IMR-90 (cell line): ENCODE results near the gene COL25A1. TPM values are rescaled to one million over a fixed set of nuclear protein-coding genes. Genes with fewer than 3 reads are reported as not detected.

Experiments used
- ATAC-seq: fragments of 200-7000 bp; cut with Tn5 transposase; 2 replicates; pipeline ENCODE4 v1.9.1; 2020; ENCODE audit warnings: low read depth, mild to moderate bottlenecking, moderate library complexity
- BruUV-seq: library from RNA; stranded (reverse); fragments of 400-500 nt; replicated peaks from 2 replicates; lab custom pipeline; 2021; lab: Mats Ljungman, UMichigan
- CTCF ChIA-PET: fragments of 300-600 bp; formaldehyde crosslinking; extraction: SDS; loops from one replicate; lab custom pipeline; 2021; ENCODE audit warnings: antibody characterized with exemption; lab: Yijun Ruan, JAX
- POLR2A ChIA-PET: fragments of 300-600 bp; sonication (Branson Sonifier 250); formaldehyde crosslinking; loops from one replicate; lab custom pipeline; 2022; ENCODE audit warnings: antibody characterized with exemption; ENCODE audit not compliant: unreplicated experiment; lab: Charles Lee
- DNase-seq: peaks from one replicate; pipeline ENCODE4 v3.0.0; 2013
- H2AFZ ChIP-seq: replicated peaks from 2 replicates; pipeline ENCODE3; 2013; ENCODE audit warnings: low read length, mild to moderate bottlenecking; ENCODE audit not compliant: poor library complexity
- H2AK5ac ChIP-seq: 2 replicates; pipeline ENCODE4 v1.6.1; 2013; ENCODE audit warnings: low read depth, low read length, inconsistent platforms
- H2AK9ac ChIP-seq: replicated peaks from 2 replicates; pipeline ENCODE3; 2013; ENCODE audit warnings: mild to moderate bottlenecking, low read depth, low read length, moderate library complexity; ENCODE audit not compliant: poor library complexity
- H2BK120ac ChIP-seq: 2 replicates; pipeline ENCODE4 v1.6.1; 2013; ENCODE audit warnings: low read depth, low read length, inconsistent platforms
- H2BK15ac ChIP-seq: 3 replicates; pipeline ENCODE4 v1.6.1; 2013; ENCODE audit warnings: low read depth, low read length, inconsistent platforms
- H2BK20ac ChIP-seq: 2 replicates; pipeline ENCODE4 v1.6.1; 2013; ENCODE audit warnings: low read depth, mild to moderate bottlenecking, inconsistent platforms, low read length, moderate library complexity
- H2BK5ac ChIP-seq: 2 replicates; pipeline ENCODE4 v1.6.1; 2013; ENCODE audit warnings: mild to moderate bottlenecking, low read depth, low read length, inconsistent platforms; ENCODE audit not compliant: poor library complexity, severe bottlenecking
- H3K14ac ChIP-seq: replicated peaks from 2 replicates; pipeline ENCODE4 v1.6.1; 2013; ENCODE audit warnings: low read depth, low read length, inconsistent platforms
- H3K18ac ChIP-seq: 2 replicates; pipeline ENCODE4 v1.6.1; 2013; ENCODE audit warnings: low read depth, low read length, control low read depth
- H3K23ac ChIP-seq: 2 replicates; pipeline ENCODE4 v1.6.1; 2013; ENCODE audit warnings: low read depth, low read length, inconsistent platforms
- H3K27ac ChIP-seq: 2 replicates; pipeline ENCODE4 v1.5.1; 2013; ENCODE audit warnings: mild to moderate bottlenecking, control low read depth, low read length; ENCODE audit not compliant: insufficient read depth
- H3K27me3 ChIP-seq: 2 replicates; pipeline ENCODE4 v1.6.1; 2013; ENCODE audit warnings: low read length; ENCODE audit not compliant: control insufficient read depth, insufficient read depth
- H3K36me3 ChIP-seq: 2 replicates; pipeline ENCODE4 v1.6.1; 2013; ENCODE audit warnings: low read length, mixed read lengths; ENCODE audit not compliant: control insufficient read depth, insufficient read depth
- H3K4ac ChIP-seq: 2 replicates; pipeline ENCODE4 v1.6.1; 2013; ENCODE audit warnings: low read depth, low read length, inconsistent platforms
- H3K4me1 ChIP-seq: 2 replicates; pipeline ENCODE4 v1.6.1; 2013; ENCODE audit warnings: low read length, mixed read lengths; ENCODE audit not compliant: control insufficient read depth, insufficient read depth
- H3K4me2 ChIP-seq: 2 replicates; pipeline ENCODE4 v1.6.1; 2013; ENCODE audit warnings: low read depth, mild to moderate bottlenecking, control low read depth, low read length, moderate library complexity
- H3K4me3 ChIP-seq: 2 replicates; pipeline ENCODE4 v1.5.1; 2013; ENCODE audit warnings: low read depth, mild to moderate bottlenecking, control low read depth, low read length, moderate library complexity; ENCODE audit not compliant: insufficient read depth
- H3K56ac ChIP-seq: 2 replicates; pipeline ENCODE4 v1.6.1; 2013; ENCODE audit warnings: low read length, inconsistent platforms; ENCODE audit not compliant: insufficient read depth; ENCODE audit errors: extremely low read depth
- H3K79me1 ChIP-seq, 2 experiments: 2 replicates each; pipeline ENCODE4 v1.6.1; 2013; ENCODE audit warnings: low read length in 2 of 2, inconsistent platforms in 1 of 2, low read depth in 1 of 2
- H3K9ac ChIP-seq: 2 replicates; pipeline ENCODE4 v1.6.1; 2013; ENCODE audit warnings: low read depth, low read length, control low read depth
- H3K9me1 ChIP-seq: 2 replicates; pipeline ENCODE4 v1.6.1; 2013; ENCODE audit warnings: low read length, inconsistent platforms; ENCODE audit not compliant: insufficient read depth
- H3K9me3 ChIP-seq: 2 replicates; pipeline ENCODE4 v1.6.1; 2013; ENCODE audit warnings: low read length; ENCODE audit not compliant: control insufficient read depth, insufficient read depth
- H4K20me1 ChIP-seq: 2 replicates; pipeline ENCODE4 v1.6.1; 2013; ENCODE audit warnings: low read length, inconsistent platforms; ENCODE audit not compliant: insufficient read depth
- H4K5ac ChIP-seq: 2 replicates; pipeline ENCODE4 v1.6.1; 2013; ENCODE audit warnings: mild to moderate bottlenecking, low read depth, low read length, control low read depth
- H4K8ac ChIP-seq, 2 experiments: 2 replicates each; pipeline ENCODE4 v1.6.1; 2013; ENCODE audit warnings: low read depth in 2 of 2, low read length in 2 of 2, control low read depth in 1 of 2, inconsistent platforms in 1 of 2
- H4K91ac ChIP-seq: 2 replicates; pipeline ENCODE4 v1.6.1; 2013; ENCODE audit warnings: low read depth, low read length, inconsistent platforms; ENCODE audit not compliant: insufficient read depth
- BHLHE40 ChIP-seq: fragments of 150-350 bp; IDR thresholded peaks from 2 replicates; pipeline ENCODE4 v1.6.1; 2016; ENCODE audit warnings: mild to moderate bottlenecking, low read depth, low read length
- CEBPB ChIP-seq: IDR thresholded peaks from 2 replicates; pipeline ENCODE4 v1.6.1; 2012; ENCODE audit warnings: low read depth, low read length, improper control_type of control experiment
- CHD1 ChIP-seq: IDR thresholded peaks from 2 replicates; pipeline ENCODE4 v1.6.1; 2012; ENCODE audit warnings: low read depth, low read length, improper control_type of control experiment
- FOS ChIP-seq: fragments of 150-350 bp; IDR thresholded peaks from 2 replicates; pipeline ENCODE4 v1.6.1; 2016; ENCODE audit warnings: low read depth, low read length
- MAFK ChIP-seq: IDR thresholded peaks from 2 replicates; pipeline ENCODE4 v1.6.1; 2012; ENCODE audit warnings: low read depth, low read length, improper control_type of control experiment
- MAZ ChIP-seq: IDR thresholded peaks from 2 replicates; pipeline ENCODE4 v1.6.1; 2012; ENCODE audit warnings: low read depth, mild to moderate bottlenecking, low read length, improper control_type of control experiment, moderate library complexity, borderline replicate concordance
- MXI1 ChIP-seq: IDR thresholded peaks from 2 replicates; pipeline ENCODE4 v1.6.1; 2012; ENCODE audit warnings: low read depth, mild to moderate bottlenecking, low read length, moderate library complexity, borderline replicate concordance
- NFE2L2 ChIP-seq: fragments of 150-350 bp; IDR thresholded peaks from 2 replicates; pipeline ENCODE4 v1.6.1; 2016; ENCODE audit warnings: low read depth, mild to moderate bottlenecking, low read length
- POLR2A ChIP-seq: IDR thresholded peaks from 2 replicates; pipeline ENCODE4 v1.6.1; 2012; ENCODE audit warnings: mild to moderate bottlenecking, low read depth, low read length
- RAD21 ChIP-seq: IDR thresholded peaks from 2 replicates; pipeline ENCODE4 v1.6.1; 2012; ENCODE audit warnings: low read length, improper control_type of control experiment
- RFX5 ChIP-seq: IDR thresholded peaks from 2 replicates; pipeline ENCODE4 v1.8.0; 2012; ENCODE audit warnings: low read depth, mild to moderate bottlenecking, low read length, moderate library complexity
- SMC3 ChIP-seq: fragments of 150-350 bp; IDR thresholded peaks from 2 replicates; pipeline ENCODE4 v1.6.1; 2016; ENCODE audit warnings: low read depth, mild to moderate bottlenecking, antibody characterized with exemption, low read length, moderate library complexity
- WGBS, 2 experiments: methylation state at CpG; one replicate each; pipeline versions ENCODE4 v1.1.5 to v1.1.7; 2013; ENCODE audit warnings: missing lambda C conversion rate in 2 of 2; ENCODE audit not compliant: insufficient read length in 1 of 2; ENCODE audit errors: extremely low coverage in 2 of 2; 5-methylcytosine and 5-hydroxymethylcytosine counted together
- dilution Hi-C: fragments of 300-500 bp; cut with HindIII; formaldehyde crosslinking; loops from one replicate; pipeline ENCODE4 v1.14.3; 2018; ENCODE audit warnings: low sequenced_read_pairs; ENCODE audit not compliant: unreplicated experiment
- in situ Hi-C: fragments of 300-500 bp; cut with MboI; formaldehyde crosslinking; loops from 3 replicates; pipeline ENCODE4 v1.14.3; 2019; ENCODE audit warnings: low sequenced_read_pairs, inconsistent platforms, mixed read lengths
- intact Hi-C: fragments of 100-400 bp; cut with micrococcal nuclease; formaldehyde crosslinking; loops from 2 replicates; pipeline ENCODE4 v1.10.0; 2022
- polyA plus RNA-seq, 3 experiments: library from polyadenylated mRNA; depleted of rRNA; stranded (reverse); fragments of >200 nt; gene quantifications; 2 replicates each; pipeline ENCODE4 v1.2.3, GENCODE V29; 2012; ENCODE audit warnings: low replicate concordance in 1 of 3
- total RNA-seq: library from RNA; depleted of rRNA; stranded (reverse); fragments of >200 nt; gene quantifications from 2 replicates; pipeline ENCODE4 v1.2.3, GENCODE V29; 2012
- TF ChIP-seq, protein P1 (sequence below): fragments of 150-350 bp; IDR thresholded peaks from 2 replicates; pipeline ENCODE4 v1.6.1; 2016; ENCODE audit warnings: low read depth, mild to moderate bottlenecking, low read length, moderate library complexity, borderline replicate concordance
- TF ChIP-seq, protein P2 (sequence below): fragments of 150-350 bp; IDR thresholded peaks from 2 replicates; pipeline ENCODE4 v1.6.1; 2017; ENCODE audit warnings: mild to moderate bottlenecking, antibody characterized with exemption, low read length, low read depth
- TF ChIP-seq, protein P3 (sequence below): conservative IDR thresholded peaks from 2 replicates; pipeline ENCODE4 v1.5.1; 2012; ENCODE audit warnings: mild to moderate bottlenecking, low read depth, low read length, improper control_type of control experiment

COL25A1 gene
- total and polyA plus RNA-seq, 2 of the 4 experiments (the other 2 are of a cell fraction) = under 0.01 to 0.05 TPM

DNA sequence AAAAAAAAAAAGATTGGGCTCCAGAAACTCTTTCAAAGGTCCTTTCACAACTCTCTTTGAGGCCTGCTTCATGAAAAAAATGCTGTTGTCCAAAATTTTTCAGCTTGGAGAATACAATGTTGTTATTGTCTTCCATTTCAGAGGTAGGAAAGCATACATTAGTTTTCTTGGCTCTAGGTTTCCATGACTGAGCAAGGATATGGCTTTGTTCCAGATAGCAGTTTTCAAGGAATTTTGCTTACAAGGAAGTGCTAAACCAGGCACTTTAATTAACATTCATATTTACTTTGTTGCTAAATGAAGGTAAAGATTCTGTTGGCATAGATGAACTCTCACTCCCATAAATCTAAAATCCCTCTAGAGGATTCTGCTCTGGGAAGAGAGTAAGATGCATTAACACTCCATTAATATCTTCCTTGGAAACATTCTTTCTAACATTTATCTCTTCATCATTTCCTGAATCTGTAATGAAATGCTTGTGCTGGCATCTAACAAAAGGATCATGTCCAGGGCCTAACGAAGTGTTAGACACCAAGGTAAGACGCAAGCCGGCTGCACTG, 118.4 kb downstream of the COL25A1 start:
- no peak overlapping the region for H2AFZ ChIP-seq
- no peak overlapping the region for H3K56ac ChIP-seq
- no peak overlapping the region for H3K4me2 ChIP-seq
- H3K18ac ChIP-seq = no peak overlapping the region
- no peaks in the 10 kb centered on the region for H3K9me1 ChIP-seq
- no peak overlapping the region for H4K5ac ChIP-seq
- H3K9me3 ChIP-seq = no peaks in the 10 kb centered on the region
- no peaks in the 10 kb centered on the region; the same call in 1 of the 2 replicates for H3K27me3 ChIP-seq
- H3K23ac ChIP-seq = no peak overlapping the region
- ChIA-PET CTCF (no interaction called here), POLR2A (no interaction called here)
- H2BK120ac ChIP-seq = no peak overlapping the region
- no peak overlapping the region for H3K14ac ChIP-seq
- ATAC-seq (no peak), DNase-seq (no peak)
- no peaks in the 10 kb centered on the region for H4K20me1 ChIP-seq
- H3K36me3 ChIP-seq = no peaks in the 10 kb centered on the region
- H3K4ac ChIP-seq = no peak overlapping the region
- H2AK9ac ChIP-seq = no peak overlapping the region
- H4K8ac ChIP-seq = no peak overlapping the region
- no peak overlapping the region for H2BK15ac ChIP-seq
- BruUV-seq = no TSS peak
- no peak overlapping the region for H2BK5ac ChIP-seq
- H2BK20ac ChIP-seq = no peak overlapping the region
- H3K9ac ChIP-seq = no peak overlapping the region
- H2AK5ac ChIP-seq = no peak overlapping the region
- no peaks in the 10 kb centered on the region for H3K4me1 ChIP-seq
- H3K4me3 ChIP-seq = no peak overlapping the region
- no peak overlapping the region for H4K91ac ChIP-seq
- intact Hi-C loops = no loop called here
- TF ChIP-seq MAFK (no peak), RAD21 (no peak), RFX5 (no peak), MAZ (no peak), POLR2A (no peak), CHD1 (no peak), NFE2L2 (no peak), SMC3 (no peak), BHLHE40 (no peak), CEBPB (no peak), MXI1 (no peak), FOS (no peak)
- TF ChIP-seq, protein P1, sequence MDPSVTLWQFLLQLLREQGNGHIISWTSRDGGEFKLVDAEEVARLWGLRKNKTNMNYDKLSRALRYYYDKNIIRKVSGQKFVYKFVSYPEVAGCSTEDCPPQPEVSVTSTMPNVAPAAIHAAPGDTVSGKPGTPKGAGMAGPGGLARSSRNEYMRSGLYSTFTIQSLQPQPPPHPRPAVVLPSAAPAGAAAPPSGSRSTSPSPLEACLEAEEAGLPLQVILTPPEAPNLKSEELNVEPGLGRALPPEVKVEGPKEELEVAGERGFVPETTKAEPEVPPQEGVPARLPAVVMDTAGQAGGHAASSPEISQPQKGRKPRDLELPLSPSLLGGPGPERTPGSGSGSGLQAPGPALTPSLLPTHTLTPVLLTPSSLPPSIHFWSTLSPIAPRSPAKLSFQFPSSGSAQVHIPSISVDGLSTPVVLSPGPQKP = no peak
- TF ChIP-seq, protein P2, sequence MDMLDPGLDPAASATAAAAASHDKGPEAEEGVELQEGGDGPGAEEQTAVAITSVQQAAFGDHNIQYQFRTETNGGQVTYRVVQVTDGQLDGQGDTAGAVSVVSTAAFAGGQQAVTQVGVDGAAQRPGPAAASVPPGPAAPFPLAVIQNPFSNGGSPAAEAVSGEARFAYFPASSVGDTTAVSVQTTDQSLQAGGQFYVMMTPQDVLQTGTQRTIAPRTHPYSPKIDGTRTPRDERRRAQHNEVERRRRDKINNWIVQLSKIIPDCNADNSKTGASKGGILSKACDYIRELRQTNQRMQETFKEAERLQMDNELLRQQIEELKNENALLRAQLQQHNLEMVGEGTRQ = no peak
- TF ChIP-seq, protein P3, sequence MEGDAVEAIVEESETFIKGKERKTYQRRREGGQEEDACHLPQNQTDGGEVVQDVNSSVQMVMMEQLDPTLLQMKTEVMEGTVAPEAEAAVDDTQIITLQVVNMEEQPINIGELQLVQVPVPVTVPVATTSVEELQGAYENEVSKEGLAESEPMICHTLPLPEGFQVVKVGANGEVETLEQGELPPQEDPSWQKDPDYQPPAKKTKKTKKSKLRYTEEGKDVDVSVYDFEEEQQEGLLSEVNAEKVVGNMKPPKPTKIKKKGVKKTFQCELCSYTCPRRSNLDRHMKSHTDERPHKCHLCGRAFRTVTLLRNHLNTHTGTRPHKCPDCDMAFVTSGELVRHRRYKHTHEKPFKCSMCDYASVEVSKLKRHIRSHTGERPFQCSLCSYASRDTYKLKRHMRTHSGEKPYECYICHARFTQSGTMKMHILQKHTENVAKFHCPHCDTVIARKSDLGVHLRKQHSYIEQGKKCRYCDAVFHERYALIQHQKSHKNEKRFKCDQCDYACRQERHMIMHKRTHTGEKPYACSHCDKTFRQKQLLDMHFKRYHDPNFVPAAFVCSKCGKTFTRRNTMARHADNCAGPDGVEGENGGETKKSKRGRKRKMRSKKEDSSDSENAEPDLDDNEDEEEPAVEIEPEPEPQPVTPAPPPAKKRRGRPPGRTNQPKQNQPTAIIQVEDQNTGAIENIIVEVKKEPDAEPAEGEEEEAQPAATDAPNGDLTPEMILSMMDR = no peak
- H3K79me1 ChIP-seq = no peaks in the 10 kb centered on the region
- in situ Hi-C loops = no loop called here
- H3K27ac ChIP-seq = no peak overlapping the region
- WGBS, 2 experiments = no CpG with 5 or more reads among the region's 3 CpGs
- dilution Hi-C loops = no loop called here
